Measurements from ENCODE around the gene OVCH1.
"Not testable (repeated sequence)": the region's sequence is repeated elsewhere in the genome, so short reads cannot be mapped to it uniquely, and the experiment has no call there.

Gene OVCH1

DNA sequence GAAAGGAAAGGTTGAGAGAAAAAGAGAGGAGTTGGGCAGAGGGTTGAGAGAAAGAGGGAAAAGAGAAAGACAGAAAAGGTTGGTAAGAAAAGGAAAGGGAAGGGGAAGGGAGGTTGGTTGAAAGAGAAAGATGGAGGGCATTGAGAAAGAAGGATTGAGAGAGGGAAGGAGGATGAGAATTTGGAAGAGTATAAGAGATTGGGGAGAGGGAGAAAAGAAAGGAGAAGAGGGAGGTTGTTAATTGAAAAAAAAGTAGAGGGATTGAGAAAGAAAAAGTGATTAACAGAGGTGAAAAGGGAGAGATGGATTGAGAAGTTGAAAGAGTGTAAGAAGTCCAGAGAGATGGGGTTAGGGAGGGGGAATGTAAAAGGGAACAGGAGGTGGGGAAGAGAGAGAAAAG lies 95.0 kb downstream of the OVCH1 start:
- DNase-seq (ENCODE audit: low read depth), result no peak

DNA sequence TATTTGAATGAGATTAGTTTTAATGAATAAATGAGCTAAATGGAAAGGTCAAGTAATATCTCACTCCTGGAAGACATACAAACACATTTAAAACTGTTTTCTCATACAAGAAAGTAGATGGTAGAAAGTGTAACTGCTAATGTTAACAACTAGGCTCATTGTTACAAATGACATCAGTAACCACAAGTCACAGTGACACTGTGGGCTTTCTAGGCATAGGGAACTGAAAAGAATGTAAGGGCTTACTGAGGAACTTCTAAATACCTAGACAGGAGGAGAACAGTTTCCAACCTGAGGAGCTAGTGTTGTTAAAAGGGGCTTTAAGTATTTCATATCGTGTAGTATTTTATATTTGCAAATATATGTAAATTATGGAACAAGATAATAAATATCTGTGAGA lies 99.0 kb downstream of the OVCH1 start:
- DNase-seq (ENCODE audit: low read depth), result no peak

DNA sequence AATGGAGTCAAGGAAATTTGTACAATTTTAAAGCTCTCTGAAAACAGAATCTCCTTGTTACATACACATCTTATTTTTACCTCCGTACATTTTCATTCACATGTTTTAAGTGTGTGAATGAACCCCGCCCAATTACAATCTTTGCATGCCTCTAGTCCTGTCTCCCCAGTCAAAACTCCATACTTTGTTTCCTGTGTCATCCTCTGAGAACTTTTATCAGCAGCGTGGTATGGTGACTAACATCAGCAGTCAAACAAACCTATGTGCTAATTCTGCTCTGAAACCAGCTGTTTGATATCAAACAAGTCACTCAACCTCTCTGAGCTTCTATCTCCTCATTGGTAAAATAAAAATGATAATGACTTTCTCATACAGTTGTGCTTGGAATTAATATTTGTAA lies 100.7 kb downstream of the OVCH1 start:
- DNase-seq (ENCODE audit: low read depth), result no peak

DNA sequence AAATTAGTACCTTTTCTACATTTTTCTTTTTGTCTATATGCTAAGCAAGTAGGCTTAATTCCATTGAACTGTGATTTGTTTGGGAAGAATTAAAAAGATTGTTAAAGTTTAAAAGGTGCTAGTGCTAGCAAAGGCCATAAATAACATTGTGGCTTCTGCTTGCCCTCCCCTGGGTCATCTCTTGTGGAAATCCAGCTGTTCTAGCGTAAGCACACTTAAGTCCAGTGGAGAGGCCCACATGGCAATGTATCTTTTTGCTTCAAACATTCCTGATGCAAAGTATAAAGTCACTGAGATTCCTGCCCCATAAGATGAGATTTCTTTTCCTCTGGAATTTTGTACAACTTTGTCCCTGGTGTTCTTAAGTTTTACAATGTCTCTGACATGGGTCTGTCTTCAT lies 102.1 kb downstream of the OVCH1 start:
- no peak for DNase-seq (ENCODE audit: low read depth)

DNA sequence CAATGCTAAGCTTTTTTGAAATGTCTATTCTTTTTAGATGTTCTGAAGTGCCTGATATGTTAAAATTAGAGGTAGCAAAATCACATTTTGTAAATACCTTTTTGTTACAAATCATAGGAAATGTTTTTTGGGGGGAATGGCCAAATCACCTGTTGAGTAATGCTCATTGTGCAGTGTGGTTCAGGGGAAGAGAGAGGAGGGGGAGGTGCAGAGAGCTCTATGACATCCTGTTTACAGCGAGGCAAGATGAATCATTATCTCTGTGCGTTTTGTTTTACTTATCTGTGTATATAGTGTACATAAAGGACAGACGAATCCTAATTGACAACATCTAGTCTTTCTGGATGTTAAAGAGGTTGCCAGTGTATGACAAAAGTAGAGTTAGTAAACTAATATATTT lies 107.1 kb downstream of the OVCH1 start:
- DNase-seq (ENCODE audit: low read depth), result not testable (repeated sequence)

DNA sequence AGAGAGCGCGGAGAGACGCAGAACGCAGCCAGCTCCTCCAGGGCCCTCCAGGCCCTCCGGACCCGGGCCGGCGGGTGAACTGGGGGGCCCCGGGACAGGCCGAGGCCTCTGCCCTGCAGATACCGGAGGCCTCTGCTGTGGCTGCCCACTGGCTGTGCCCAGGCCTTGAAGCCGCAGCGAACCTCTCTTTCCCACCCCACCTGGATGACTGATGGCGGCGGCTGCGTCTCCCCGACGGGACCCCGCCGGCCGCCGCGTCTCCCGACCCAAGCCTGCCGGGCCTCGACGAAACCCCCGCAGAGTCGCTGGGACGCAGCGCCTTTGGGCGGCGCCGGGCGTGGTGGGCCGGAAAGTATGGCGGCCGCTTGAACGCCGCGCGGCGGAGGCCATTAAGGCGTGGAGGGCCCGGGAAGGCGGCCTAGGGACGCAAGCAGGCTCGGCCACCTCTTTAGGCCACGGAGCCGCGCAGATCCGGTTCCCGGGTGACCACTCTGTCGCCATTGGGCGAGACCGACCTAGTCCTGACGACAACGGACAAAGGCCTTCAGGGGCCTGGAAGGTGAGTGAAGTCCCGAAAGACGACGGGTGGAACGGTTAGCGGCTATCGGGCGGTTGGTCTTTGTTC lies 108.1 kb downstream of the OVCH1 start:
- no peak for DNase-seq (ENCODE audit: low read depth)

DNA sequence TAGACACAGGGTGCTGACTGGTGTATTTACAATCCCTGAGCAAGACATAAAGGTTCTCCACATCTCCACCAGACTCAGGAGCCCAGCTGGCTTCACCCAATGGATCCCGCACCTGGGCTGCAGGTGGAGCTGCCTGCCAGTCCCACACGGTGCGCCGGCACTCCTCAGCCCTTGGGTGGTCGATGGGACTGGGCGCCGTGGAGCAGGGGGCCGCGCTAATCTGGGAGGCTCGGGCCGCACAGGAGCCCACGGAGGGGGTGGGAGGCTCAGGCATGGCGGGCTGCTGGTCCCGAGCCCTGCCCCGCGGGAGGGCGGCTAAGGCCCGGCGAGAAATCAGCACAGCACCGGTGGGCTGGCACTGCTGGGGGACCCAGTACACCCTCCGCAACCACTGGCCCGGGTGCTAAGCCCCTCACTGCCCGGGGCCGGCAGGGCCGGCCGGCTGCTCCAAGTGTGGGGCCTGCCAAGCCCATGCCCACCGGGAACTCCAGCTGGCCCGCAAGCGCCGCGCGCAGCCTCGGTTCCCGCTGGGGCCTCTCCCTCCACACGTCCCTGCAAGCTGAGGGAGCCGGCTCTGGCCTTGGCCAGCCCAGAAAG lies 111.3 kb downstream of the OVCH1 start:
- DNase-seq (ENCODE audit: low read depth), result not testable (repeated sequence)

DNA sequence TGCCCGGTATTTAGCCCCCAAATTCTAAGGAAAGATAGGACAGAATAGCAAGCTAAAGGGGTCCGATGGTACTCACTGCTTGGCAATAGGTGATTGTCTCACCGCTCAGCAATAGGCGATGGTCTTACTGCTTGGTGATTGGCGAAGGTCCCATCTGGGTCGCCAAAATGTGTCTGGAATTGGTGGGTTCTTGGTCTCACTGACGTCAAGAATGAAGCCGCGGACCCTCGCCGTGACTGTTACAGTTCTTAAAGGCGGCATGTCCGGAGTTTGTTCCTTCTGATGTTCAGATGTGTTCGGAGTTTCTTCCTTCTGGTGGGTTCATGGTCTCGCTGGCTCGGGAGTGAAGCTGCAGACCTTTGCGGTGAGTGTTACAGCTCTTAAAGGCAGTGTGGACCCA lies 112.3 kb downstream of the OVCH1 start:
- not testable (repeated sequence) for DNase-seq (ENCODE audit: low read depth)

DNA sequence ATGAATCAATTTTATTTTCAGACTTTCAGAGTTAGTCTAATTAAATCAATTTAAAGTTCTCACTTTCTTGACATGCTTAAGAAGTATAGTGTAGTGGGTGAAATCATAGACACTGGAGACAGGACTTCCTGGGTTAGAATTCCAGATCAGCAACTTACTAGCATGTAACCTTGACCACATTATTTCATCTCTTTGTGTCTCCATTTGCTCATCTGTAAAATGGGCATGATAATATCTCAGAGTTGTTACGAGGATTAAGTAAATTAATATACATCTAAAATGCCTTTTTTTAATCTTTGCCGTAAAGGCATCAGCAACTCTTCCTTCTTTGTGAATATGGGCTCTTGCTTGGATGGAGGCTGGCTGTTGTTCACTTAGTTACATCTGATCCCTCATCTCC lies 115.2 kb downstream of the OVCH1 start:
- no peak for DNase-seq (ENCODE audit: low read depth)

DNA sequence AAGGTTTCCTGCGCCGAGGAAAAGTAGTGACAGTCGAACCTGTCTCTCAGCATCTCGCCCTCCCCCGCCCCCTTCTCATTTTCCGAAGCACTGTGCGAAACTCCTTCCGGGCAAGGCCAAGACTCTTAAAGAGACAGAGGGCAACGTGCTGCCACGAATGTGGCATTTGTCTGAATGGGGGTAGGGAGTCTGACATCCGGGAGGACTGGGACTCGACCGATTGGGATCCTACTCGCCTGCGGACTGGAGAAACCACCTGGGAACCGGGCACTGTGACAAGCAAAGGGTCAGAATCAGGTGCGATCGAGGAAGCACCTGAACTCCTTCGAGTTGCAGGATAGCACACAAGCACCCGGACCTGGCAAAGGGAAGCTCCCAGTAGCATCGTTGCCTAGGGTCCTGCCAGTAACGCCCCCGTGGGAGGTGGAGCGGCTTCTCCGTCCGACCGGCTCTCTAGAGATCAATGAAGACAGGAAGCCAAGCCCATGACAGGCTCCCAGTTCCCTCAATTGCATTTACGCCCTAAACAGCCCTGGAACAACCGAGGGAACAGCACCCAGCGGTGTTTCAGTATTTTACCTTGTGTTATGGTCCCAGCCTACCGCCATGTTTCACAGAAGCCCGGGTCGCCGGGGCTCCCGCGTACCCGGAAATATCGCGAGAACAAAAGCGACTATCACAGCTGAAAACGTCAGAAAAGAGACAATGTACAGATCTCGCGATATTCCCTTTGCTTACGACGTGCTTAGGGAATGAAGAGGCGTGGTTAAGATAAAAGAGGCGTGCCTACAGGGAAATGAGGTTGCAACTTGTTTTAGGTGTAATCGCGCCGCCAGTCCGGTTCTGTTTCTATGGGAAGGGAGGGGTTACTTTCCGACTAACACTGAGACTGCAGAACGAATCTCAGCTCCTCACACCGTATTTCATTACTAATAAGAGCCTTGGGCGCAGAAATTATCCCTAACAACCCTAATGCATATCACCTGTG lies 116.7 kb downstream of the OVCH1 start, which contains the start of gene ERGIC2:
Gene ERGIC2, minus strand, starts transcription at position 637 of the 988 bp plus-strand sequence. CDS start 9,539 bp downstream, outside the sequence.
- DNase-seq (ENCODE audit: low read depth), result peak; percentile 95

Measured in CMK (cell line).